K562 (cell line): ENCODE data around the gene ACBD4. TPM values are rescaled to one million over a fixed set of nuclear protein-coding genes. Genes with fewer than 3 reads are reported as not detected.

Experiments
- ATAC-seq: fragments of 200-7000 bp; cut with Tn5 transposase; 3 replicates; pipeline ENCODE4 v1.9.1; 2020; ENCODE audit warnings: moderate library complexity
- BruUV-seq: library from RNA; stranded (reverse); fragments of 400-500 nt; replicated peaks from 2 replicates; lab custom pipeline; 2021; lab: Mats Ljungman, UMichigan
- CTCF ChIA-PET: fragments of 300-600 bp; formaldehyde crosslinking; extraction: SDS; loops from one replicate; lab custom pipeline; 2021; ENCODE audit warnings: low intra/inter-chr PET ratio; lab: Yijun Ruan, JAX
- POLR2A ChIA-PET: fragments of 300-600, 350-650 bp; sonication (Branson Sonifier 250); formaldehyde crosslinking; extraction: SDS; loops from one replicate; lab custom pipeline; 2021; ENCODE audit warnings: antibody characterized with exemption, inconsistent platforms; lab: Yijun Ruan, JAX
- DNase-seq, 4 experiments: peaks; one replicate each; pipeline versions ENCODE4 v3.0.0 to v3.0.0-alpha.2; 2011 to 2018; ENCODE audit warnings: low spot score in 3 of 4, mixed read lengths in 3 of 4; ENCODE audit errors: extremely low read depth in 1 of 4
- FAIRE-seq: peaks from 2 replicates; lab custom pipeline; 2011; peaks lifted over from hg19 to GRCh38; lab: Jason Lieb, UNC
- H2AFZ ChIP-seq: 2 replicates; pipeline ENCODE4 v1.6.0; 2011; ENCODE audit warnings: low read depth, low read length, control low read depth, inconsistent platforms
- H3K27ac ChIP-seq: fragments of 200-600 bp; 3 replicates; pipeline ENCODE4 v1.8.0; 2011; ENCODE audit warnings: low read depth, mild to moderate bottlenecking, control low read depth, inconsistent platforms, low read length, moderate library complexity, mixed read lengths; ENCODE audit errors: extremely low read depth
- H3K27me3 ChIP-seq, 2 experiments: fragments of 300-600 bp in 1 of 2; 2 replicates in 1 of 2; 3 replicates in 1 of 2; pipeline versions ENCODE4 v1.6.0 to v1.8.0; 2011; ENCODE audit warnings: inconsistent platforms in 2 of 2, low read length in 2 of 2, mild to moderate bottlenecking in 1 of 2, mixed read lengths in 1 of 2, moderate library complexity in 1 of 2; ENCODE audit not compliant: control insufficient read depth in 2 of 2, insufficient read depth in 2 of 2
- H3K36me3 ChIP-seq: fragments of 300-600 bp; 3 replicates; pipeline ENCODE4 v1.8.0; 2011; ENCODE audit warnings: mild to moderate bottlenecking, low read length, inconsistent platforms; ENCODE audit not compliant: control insufficient read depth, insufficient read depth
- H3K4me1 ChIP-seq, 2 experiments: fragments of 200-600 bp in 1 of 2; replicated peaks in 1 of 2; 2 replicates in 1 of 2; 3 replicates in 1 of 2; pipeline versions ENCODE4 v1.5.1 to v1.8.0; 2011; ENCODE audit warnings: inconsistent platforms in 2 of 2, low read length in 2 of 2, mild to moderate bottlenecking in 1 of 2, mixed read lengths in 1 of 2, moderate library complexity in 1 of 2; ENCODE audit not compliant: control insufficient read depth in 2 of 2, insufficient read depth in 2 of 2
- H3K4me2 ChIP-seq: 2 replicates; pipeline ENCODE4 v1.6.1; 2011; ENCODE audit warnings: low read length, control low read depth, inconsistent platforms, mixed read lengths; ENCODE audit not compliant: insufficient read depth
- H3K4me3 ChIP-seq: fragments of 200-600 bp; sonication (generic), shearing (Covaris generic); 2 replicates; pipeline ENCODE4 v1.5.1; 2016; ENCODE audit warnings: control low read depth, inconsistent platforms
- H3K79me2 ChIP-seq: fragments of 200-600 bp; 3 replicates; pipeline ENCODE4 v1.8.0; 2011; ENCODE audit warnings: low read length, inconsistent platforms; ENCODE audit not compliant: control insufficient read depth, insufficient read depth
- H3K9ac ChIP-seq, 2 experiments: 2 replicates each; pipeline versions ENCODE4 v1.6.0 to v1.6.1; 2011; ENCODE audit warnings: low read depth in 2 of 2, low read length in 2 of 2, control low read depth in 1 of 2, inconsistent platforms in 1 of 2, mild to moderate bottlenecking in 1 of 2, mixed read lengths in 1 of 2; ENCODE audit not compliant: insufficient read depth in 1 of 2
- H3K9me1 ChIP-seq: one replicate; pipeline ENCODE4 v1.6.0; 2011; ENCODE audit warnings: inconsistent platforms, mild to moderate bottlenecking, low read length, moderate library complexity; ENCODE audit not compliant: control insufficient read depth, insufficient read depth
- H3K9me3 ChIP-seq: replicated peaks from 2 replicates; pipeline ENCODE4 v1.5.1; 2011; ENCODE audit warnings: low read depth, low read length, inconsistent platforms; ENCODE audit not compliant: control insufficient read depth, insufficient read depth
- H4K20me1 ChIP-seq: replicated peaks from 2 replicates; pipeline ENCODE4 v1.6.1; 2011; ENCODE audit warnings: low read length, inconsistent platforms, mixed read lengths; ENCODE audit not compliant: control insufficient read depth, insufficient read depth
- CHCHD3 ChIP-seq: fragments of 250-450 bp; sonication (Bioruptor Pico); IDR thresholded peaks from 2 replicates; pipeline ENCODE4 v2.1.2; 2022; ENCODE audit warnings: mild to moderate bottlenecking
- KAT8 ChIP-seq: fragments of 450-650 bp; IDR thresholded peaks from 2 replicates; pipeline ENCODE4 v1.6.1; 2016; ENCODE audit warnings: low read depth, mild to moderate bottlenecking
- KDM4B ChIP-seq, 2 experiments: fragments of 450-650 bp in 1 of 2; sonication (generic) in 1 of 2; IDR thresholded peaks; 2 replicates each; pipeline ENCODE4 v1.6.1; 2016 to 2017; ENCODE audit warnings: borderline replicate concordance in 2 of 2, antibody characterized with exemption in 1 of 2, low read depth in 1 of 2, mild to moderate bottlenecking in 1 of 2
- POLR2B ChIP-seq: fragments of 450-650 bp; IDR thresholded peaks from 2 replicates; pipeline ENCODE4 v1.6.1; 2018; ENCODE audit warnings: low read depth; ENCODE audit not compliant: partially characterized antibody
- ZNF121 ChIP-seq: sonication (generic); formaldehyde crosslinking; conservative IDR thresholded peaks from 2 replicates; pipeline ENCODE4 v1.8.0; 2022; ENCODE audit warnings: missing genetic modification reagents
- ZNF140 ChIP-seq: fragments of 250-450 bp; sonication (Bioruptor Pico); IDR thresholded peaks from 2 replicates; pipeline ENCODE4 v1.8.0; 2021; ENCODE audit warnings: moderate library complexity, mild to moderate bottlenecking, inconsistent platforms
- ZNF174 ChIP-seq: fragments of 250-450 bp; sonication (Bioruptor Pico); IDR thresholded peaks from 2 replicates; pipeline ENCODE4 v1.4.0; 2020; ENCODE audit warnings: mild to moderate bottlenecking
- ZNF431 ChIP-seq: sonication (generic); formaldehyde crosslinking; IDR thresholded peaks from 2 replicates; pipeline ENCODE4 v1.8.0; 2022; ENCODE audit warnings: mild to moderate bottlenecking, missing genetic modification reagents
- ZNF589 ChIP-seq: fragments of 200-800 bp; sonication (Bioruptor generic); IDR thresholded peaks from 2 replicates; pipeline ENCODE4 v1.6.1; 2016; ENCODE audit warnings: low read depth, missing genetic modification characterization, missing compliant biosample characterization
- WGBS: fragments of 100-300 bp; shearing (Covaris generic); methylation state at CpG from one replicate; pipeline ENCODE4 v1.1.6; 2016; ENCODE audit warnings: low coverage, mixed read lengths; ENCODE audit not compliant: insufficient coverage; ENCODE audit errors: missing lambda C conversion rate; 5-methylcytosine and 5-hydroxymethylcytosine counted together
- in situ Hi-C: fragments of 300-500 bp; cut with MboI; formaldehyde crosslinking; loops from 4 replicates; pipeline ENCODE4 v1.15.0; 2018; ENCODE audit warnings: inconsistent platforms, mixed read lengths
- intact Hi-C: fragments of 100-400 bp; cut with micrococcal nuclease; formaldehyde crosslinking; loops from 2 replicates; pipeline ENCODE4 v1.14.2; 2022
- polyA plus RNA-seq, 8 experiments: library from polyadenylated mRNA; depleted of rRNA in 4 of 8; stranded (reverse) in 5 of 8; unstranded in 3 of 8; fragments of >200 nt; fragmentation: Nextera tagmentation in 2 of 8; fragmentation: Illumina TruSeq in 1 of 8; extraction: Ambion mirVana in 2 of 8; extraction: Trizol in 1 of 8; gene quantifications; 2 replicates each; pipeline versions ENCODE4 v1.2.1 to v1.2.3, GENCODE V29; 2011 to 2014; ENCODE audit warnings: inconsistent platforms in 1 of 8, missing spikeins in 1 of 8
- total RNA-seq, 7 experiments: library from RNA; depleted of rRNA in 6 of 7; stranded (reverse); fragments of >200 nt in 6 of 7; fragmentation: Illumina TruSeq in 2 of 7; extraction: Trizol in 2 of 7; gene quantifications; 2 replicates each; pipeline versions ENCODE4 v1.2.1 to v1.2.3, GENCODE V29; 2011 to 2021; ENCODE audit warnings: low replicate concordance in 1 of 7

Gene ACBD4
- total and polyA plus RNA-seq, 9 of the 15 experiments (the other 6 are each of a cell fraction or from before 2014, with no cell fraction given): 0.14 to 6.9 (median 4.6) TPM

DNA sequence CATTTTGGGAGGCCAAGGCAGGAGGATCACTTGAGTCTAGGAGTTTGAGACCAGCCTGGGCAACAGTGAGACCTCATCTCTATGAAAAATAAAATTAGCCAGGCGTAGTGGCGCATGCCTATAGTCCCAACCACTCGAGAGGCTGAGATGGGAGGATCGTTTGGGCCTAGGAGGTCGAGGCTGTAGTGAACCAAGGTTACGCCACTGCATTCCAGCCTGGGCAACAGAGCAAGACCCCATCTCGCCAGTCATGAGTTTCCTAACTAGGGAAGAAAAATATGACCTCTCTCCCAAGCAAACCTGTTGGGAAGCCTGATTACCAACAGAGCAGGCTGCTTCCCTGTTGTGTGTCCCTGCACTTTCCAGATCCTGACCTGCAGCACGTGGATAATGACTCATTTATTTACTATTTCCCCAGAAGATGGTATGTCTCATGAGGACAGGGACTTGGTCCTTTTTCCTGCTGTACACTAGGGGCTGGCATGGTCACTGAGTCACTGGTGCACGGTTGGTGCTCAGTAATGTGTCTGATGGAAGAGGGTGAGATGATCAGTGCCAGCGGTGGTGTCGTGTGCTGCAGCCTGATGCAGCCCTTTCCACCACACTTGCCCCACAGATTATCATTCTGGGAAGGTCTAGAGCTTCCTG is 43.6 kb upstream of the ACBD4 start:
- no peak for FAIRE-seq
- no TSS peak for BruUV-seq
- in situ Hi-C loops (no loop called here), intact Hi-C loops (no loop called here)
- WGBS: 91% methylated on average over 11 of the region's 11 CpGs
- peaks cover 92% of the 10 kb centered on the region for H3K36me3 ChIP-seq
- no peak overlapping the region for H3K4me3 ChIP-seq
- H3K9me3 ChIP-seq: no peaks in the 10 kb centered on the region
- no peaks in the 10 kb centered on the region for H3K27me3 ChIP-seq
- no peaks in the 10 kb centered on the region for H3K9me1 ChIP-seq
- POLR2A ChIA-PET: no interaction called here
- TF ChIP-seq POLR2B (no peak), ZNF140 (CRISPR knock-in tag) (no peak), CHCHD3 (no peak), ZNF431 (CRISPR knock-in tag) (no peak), ZNF121 (peak; percentile 67), KDM4B (IDR thresholded peaks at IDR 0.05; ENCODE audit: borderline replicate concordance in 2 of 2, low read depth in 1 of 2) (no peak), ZNF589 (CRISPR knock-in tag) (no peak), ZNF174 (CRISPR knock-in tag) (no peak), KAT8 (no peak)
- TF ChIP-seq, all 486 proteins: peak for 1
- Histone ChIP-seq H3K4me1 (no peaks in the 10 kb centered on the region), H3K79me2 (no peaks in the 10 kb centered on the region), H4K20me1 (peaks cover 5% of the 10 kb centered on the region; the same call in 1 of the 2 replicates), H3K27ac (no peak overlapping the region), H3K4me2 (no peak overlapping the region), H3K9ac (no peak overlapping the region), H2AFZ (no peak overlapping the region)
- CTCF ChIA-PET: no interaction called here
- DNase-seq (no peak), ATAC-seq (no peak)
